Mammary epithelial cell (primary cell): Measurements from ENCODE around the gene LYRM9.

ENCODE experiments used
- EZH2 ChIP-seq: IDR thresholded peaks from 2 replicates; pipeline ENCODE4 v1.6.1; 2012; ENCODE audit warnings: low read length, inconsistent platforms, borderline replicate concordance
- TF ChIP-seq, protein P1 (sequence below), 2 donors: IDR thresholded peaks in 1 of 2; conservative IDR thresholded peaks in 1 of 2; 2 replicates each; pipeline ENCODE4 v1.5.1; 2011 to 2012; ENCODE audit warnings: inconsistent platforms in 2 of 2, low read length in 2 of 2, mild to moderate bottlenecking in 2 of 2, control low read depth in 1 of 2, low read depth in 1 of 2; ENCODE audit not compliant: insufficient read depth in 1 of 2; ENCODE audit errors: extremely low read depth in 1 of 2

- TF ChIP-seq, protein P1, sequence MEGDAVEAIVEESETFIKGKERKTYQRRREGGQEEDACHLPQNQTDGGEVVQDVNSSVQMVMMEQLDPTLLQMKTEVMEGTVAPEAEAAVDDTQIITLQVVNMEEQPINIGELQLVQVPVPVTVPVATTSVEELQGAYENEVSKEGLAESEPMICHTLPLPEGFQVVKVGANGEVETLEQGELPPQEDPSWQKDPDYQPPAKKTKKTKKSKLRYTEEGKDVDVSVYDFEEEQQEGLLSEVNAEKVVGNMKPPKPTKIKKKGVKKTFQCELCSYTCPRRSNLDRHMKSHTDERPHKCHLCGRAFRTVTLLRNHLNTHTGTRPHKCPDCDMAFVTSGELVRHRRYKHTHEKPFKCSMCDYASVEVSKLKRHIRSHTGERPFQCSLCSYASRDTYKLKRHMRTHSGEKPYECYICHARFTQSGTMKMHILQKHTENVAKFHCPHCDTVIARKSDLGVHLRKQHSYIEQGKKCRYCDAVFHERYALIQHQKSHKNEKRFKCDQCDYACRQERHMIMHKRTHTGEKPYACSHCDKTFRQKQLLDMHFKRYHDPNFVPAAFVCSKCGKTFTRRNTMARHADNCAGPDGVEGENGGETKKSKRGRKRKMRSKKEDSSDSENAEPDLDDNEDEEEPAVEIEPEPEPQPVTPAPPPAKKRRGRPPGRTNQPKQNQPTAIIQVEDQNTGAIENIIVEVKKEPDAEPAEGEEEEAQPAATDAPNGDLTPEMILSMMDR (conservative IDR thresholded peaks at IDR 0.05 in 1 of 2, IDR thresholded peaks at IDR 0.05 in 1 of 2; ENCODE audit: extremely low read depth in 1 of 2, insufficient read depth in 1 of 2, low read depth in 1 of 2, low read length in 2 of 2) = no peak
- TF ChIP-seq EZH2 = no peak
These were observed 45.7 kb upstream of the LYRM9 start for GRCh38 chr17:27938864-27939263.
